NT2/D1 (cell line): ENCODE measurements around the gene ZFYVE19.

Source experiments
- SUZ12 ChIP-seq: IDR thresholded peaks from 2 replicates; pipeline ENCODE4 v1.6.1; 2011; ENCODE audit not compliant: insufficient read length, insufficient read depth; ENCODE audit errors: extremely low read depth
- YY1 ChIP-seq: IDR thresholded peaks from 2 replicates; pipeline ENCODE4 v1.6.1; 2011; ENCODE audit not compliant: insufficient read length, insufficient read depth

DNA sequence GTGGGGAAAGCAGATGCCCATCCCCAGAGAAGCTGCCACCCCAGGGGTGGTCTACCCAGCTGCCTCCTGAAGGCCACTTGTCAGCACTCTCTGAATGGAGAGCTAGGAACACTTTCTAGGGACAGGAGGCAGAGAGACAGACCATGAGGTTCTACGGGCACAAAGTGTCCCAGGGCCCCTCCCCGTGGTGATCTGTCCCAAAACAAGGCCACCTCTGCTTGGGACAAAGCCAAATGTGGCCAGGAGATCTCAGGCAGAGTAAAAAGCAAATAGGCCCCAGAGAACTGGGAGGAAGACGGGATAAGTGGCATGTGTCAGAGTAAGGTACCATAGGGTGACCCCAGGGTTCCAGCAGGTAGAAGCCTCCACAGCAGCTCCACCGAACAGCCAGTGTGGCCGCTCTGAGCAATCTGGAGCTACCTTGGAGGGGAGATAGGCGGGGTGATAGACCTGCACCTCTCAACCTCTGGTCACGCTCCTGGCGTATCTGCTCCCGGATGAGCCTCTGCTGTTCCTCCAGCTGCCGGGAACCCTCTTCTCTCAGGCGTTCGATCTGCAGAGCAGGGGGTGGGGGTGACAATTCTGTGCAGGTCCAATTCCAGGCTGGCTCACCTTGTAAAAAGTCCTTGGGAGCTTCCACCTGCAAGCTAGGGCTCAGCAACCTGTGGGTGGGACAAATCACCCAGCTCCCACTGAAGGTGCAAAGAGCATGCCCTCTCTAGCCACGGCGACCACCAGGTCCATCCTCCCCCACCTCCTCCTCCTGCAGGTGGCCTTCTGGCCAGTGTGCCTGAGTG lies 31.0 kb upstream of the ZFYVE19 start:
- TF ChIP-seq SUZ12 (no peak), YY1 (no peak)
